ENCODE results near the gene EPB41L2.

Gene EPB41L2

DNA sequence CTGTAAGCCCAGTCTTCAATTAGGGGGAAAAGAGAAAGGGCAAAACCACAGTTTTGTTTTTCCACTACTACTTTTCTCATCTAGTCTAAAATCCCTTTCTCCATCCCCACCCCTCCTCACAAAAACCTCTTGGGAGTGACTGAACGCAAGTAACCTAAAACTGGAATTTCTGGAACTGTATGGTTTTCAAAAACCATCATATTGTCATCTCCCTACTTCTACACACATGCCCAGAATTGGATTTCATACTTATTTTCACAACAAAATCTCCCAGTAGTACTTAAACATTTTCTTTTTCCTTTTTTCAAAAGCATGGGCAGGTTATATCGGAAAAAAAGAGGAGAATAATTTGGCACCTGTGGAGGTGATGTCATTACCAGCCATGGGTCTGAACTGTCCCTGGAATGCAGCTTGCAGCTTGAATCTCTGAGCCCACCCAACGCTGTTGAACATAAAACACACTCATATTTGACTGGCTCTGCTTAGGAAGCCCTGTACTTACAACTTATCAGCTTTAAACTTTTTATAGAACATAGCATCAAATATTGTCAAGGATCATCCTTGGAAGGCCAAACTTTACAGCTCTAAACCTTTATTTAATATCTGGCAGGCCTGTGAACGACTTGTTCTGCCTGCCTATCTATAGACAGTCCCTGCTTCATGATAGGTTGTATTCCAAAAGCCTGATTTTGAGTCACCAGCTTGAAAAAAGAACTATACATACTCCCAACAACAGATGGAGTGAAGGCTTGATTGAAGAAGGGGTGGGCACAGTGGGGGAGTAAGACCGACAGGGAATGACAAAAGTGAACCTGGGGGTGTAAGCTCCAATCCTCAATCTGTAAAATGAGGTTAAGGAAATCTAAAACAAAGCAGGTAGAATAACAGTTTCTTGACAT lies 59.3 kb downstream of the EPB41L2 start:
- no peak for TF ChIP-seq CTCF (IDR thresholded peaks at IDR 0.05; ENCODE audit: borderline replicate concordance, control extremely low read depth, extremely low read depth, insufficient read depth, missing control alignments)
- in situ Hi-C loops (cut with MboI; ENCODE audit: low sequenced_read_pairs, unreplicated experiment), result no loop called here
- DNase-seq (ENCODE audit: low spot score), result no peak

GRCh38 chr6:131002661-131002980 lies 60.4 kb downstream of the EPB41L2 start:
- in situ Hi-C loops (cut with MboI; ENCODE audit: low sequenced_read_pairs, unreplicated experiment), result no loop called here
- TF ChIP-seq CTCF (IDR thresholded peaks at IDR 0.05; ENCODE audit: borderline replicate concordance, control extremely low read depth, extremely low read depth, insufficient read depth, missing control alignments), result no peak
- no peak for DNase-seq (ENCODE audit: low spot score)

DNA sequence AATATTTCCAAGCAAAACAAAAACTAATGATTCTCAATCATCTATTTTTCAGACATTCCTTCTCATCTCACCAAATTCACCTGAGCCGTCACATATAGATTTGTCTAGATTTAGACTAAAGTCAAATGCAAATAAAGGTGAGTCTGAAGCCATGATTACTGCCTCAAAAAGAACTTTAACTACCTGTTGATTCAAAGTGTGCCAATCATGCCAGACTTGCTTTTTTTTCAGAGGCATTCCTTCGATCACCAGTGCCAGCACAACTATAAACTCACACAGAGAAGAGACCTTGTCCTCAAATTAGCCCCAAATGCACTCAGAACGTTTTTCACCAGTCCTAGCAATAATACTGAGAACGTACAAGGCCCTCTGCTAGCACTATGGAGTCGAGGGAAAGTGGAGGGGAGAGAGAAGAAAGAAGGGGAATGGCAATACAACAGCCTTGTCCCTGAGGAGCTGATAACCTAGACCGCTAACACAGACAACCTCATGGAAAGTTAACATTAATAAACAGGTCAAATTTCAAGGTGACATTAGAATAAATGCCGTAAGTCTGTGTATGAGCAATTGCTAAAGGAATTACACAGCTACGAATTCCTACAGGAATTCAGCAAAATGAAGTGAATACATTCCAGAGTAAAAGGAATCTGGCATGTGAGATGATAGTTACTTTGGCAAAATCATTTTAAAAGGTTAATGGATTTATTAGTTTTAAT lies 60.9 kb downstream of the EPB41L2 start:
- in situ Hi-C loops (cut with MboI; ENCODE audit: low sequenced_read_pairs, unreplicated experiment), result no loop called here
- no peak for DNase-seq (ENCODE audit: low spot score)
- no peak for TF ChIP-seq CTCF (IDR thresholded peaks at IDR 0.05; ENCODE audit: borderline replicate concordance, control extremely low read depth, extremely low read depth, insufficient read depth, missing control alignments)

DNA sequence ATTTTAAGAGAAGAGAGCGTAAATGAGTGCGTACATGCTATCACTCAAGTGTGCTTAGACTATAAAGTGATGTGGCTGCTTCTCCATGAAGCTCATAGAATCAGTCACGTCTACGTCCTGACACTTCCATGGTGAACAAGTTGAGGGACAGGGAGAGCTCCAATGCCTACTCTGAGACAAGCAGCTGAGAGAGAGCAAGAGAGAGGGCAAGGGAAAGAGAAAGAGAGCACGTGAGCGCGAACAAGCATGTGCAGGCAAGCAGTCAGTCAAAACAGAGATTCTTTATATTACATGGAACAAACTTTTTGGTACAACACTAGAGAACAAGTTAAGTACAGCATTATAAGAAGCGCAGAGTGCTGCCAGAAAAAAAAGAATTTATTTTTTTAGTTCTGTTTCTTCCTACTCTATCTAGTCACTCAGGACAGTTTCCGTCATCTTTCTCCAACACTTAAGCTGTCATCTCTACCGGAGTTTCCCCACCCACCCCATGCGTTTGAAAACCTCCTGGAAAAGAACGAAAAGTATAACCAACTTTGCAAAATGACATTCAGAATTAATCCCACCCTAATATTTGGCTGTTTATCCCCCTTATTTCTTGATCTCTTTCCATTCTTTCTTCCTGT lies 61.8 kb downstream of the EPB41L2 start:
- in situ Hi-C loops (cut with MboI; ENCODE audit: low sequenced_read_pairs, unreplicated experiment), result no loop called here
- no peak for TF ChIP-seq CTCF (IDR thresholded peaks at IDR 0.05; ENCODE audit: borderline replicate concordance, control extremely low read depth, extremely low read depth, insufficient read depth, missing control alignments)
- DNase-seq (ENCODE audit: low spot score), result no peak

GRCh38 chr6:131000544-131000943 lies 62.5 kb downstream of the EPB41L2 start:
- DNase-seq (ENCODE audit: low spot score), result no peak
- in situ Hi-C loops (cut with MboI; ENCODE audit: low sequenced_read_pairs, unreplicated experiment), result no loop called here
- TF ChIP-seq CTCF (IDR thresholded peaks at IDR 0.05; ENCODE audit: borderline replicate concordance, control extremely low read depth, extremely low read depth, insufficient read depth, missing control alignments), result no peak

DNA sequence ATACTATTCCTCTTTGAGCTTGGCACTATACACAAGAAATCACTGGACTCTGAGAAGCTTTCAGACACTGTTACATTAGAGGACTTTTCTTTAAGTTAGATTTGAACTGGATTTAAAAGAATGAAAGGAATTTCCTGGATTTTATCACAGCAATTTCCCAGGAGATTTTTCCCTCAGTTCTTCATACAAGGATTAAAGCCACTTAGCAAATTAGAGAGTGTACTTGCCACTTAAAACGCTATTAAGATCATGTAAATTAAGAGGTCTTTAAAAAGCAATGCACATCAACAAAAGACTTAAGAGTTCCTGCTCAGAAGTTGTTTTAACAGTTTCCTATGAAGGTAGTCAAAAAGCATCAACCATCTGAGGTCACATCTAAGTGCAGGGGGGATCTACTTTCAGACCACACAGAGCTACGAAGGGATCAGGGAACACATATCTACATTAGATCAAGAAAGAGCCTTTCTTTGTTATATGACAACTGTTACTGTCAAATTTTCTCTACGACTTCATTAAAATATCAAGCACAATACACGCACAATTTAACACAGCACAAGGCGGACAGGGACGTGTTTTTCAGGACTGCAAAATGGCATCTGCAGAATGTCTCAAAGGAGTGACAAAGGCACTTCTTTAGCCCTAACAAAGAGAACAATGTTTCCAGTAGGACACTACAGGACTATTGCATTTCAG lies 65.8 kb downstream of the EPB41L2 start:
- no peak for DNase-seq (ENCODE audit: low spot score)
- no peak for TF ChIP-seq CTCF (IDR thresholded peaks at IDR 0.05; ENCODE audit: borderline replicate concordance, control extremely low read depth, extremely low read depth, insufficient read depth, missing control alignments)
- in situ Hi-C loops (cut with MboI; ENCODE audit: low sequenced_read_pairs, unreplicated experiment), result no loop called here

Measured in GM13976 (cell line).